Tibial nerve (tissue), 4 donors: ENCODE results near the gene SMTNL2. TPM values are rescaled to one million over a fixed set of nuclear protein-coding genes. Genes with fewer than 3 reads are reported as not detected.

Experiments used
- DNase-seq, 2 donors: peaks; one replicate each; pipeline ENCODE4 v3.0.0-alpha.2; 2019; ENCODE audit warnings: low spot score in 2 of 2
- H3K27ac ChIP-seq, 4 donors: fragments of 200-600 bp; sonication (generic) in 3 of 4; one replicate each; pipeline ENCODE4 v1.5.1; 2017 to 2019; ENCODE audit warnings: mild to moderate bottlenecking in 1 of 4
- H3K27me3 ChIP-seq, 2 donors: fragments of 200-600 bp; sonication (generic) in 1 of 2; one replicate each; pipeline versions ENCODE4 v1.5.1 to v1.6.0; 2017 to 2019
- H3K36me3 ChIP-seq, 3 donors: fragments of 200-600 bp; sonication (generic); one replicate each; pipeline ENCODE4 v1.5.1; 2018 to 2019
- H3K4me1 ChIP-seq, 4 donors: fragments of 200-600 bp; sonication (generic) in 3 of 4; one replicate each; pipeline ENCODE4 v1.5.1; 2017 to 2019
- H3K4me3 ChIP-seq, 4 donors: fragments of 200-600 bp; sonication (generic) in 3 of 4; one replicate each; pipeline ENCODE4 v1.5.1; 2017 to 2019; ENCODE audit warnings: mild to moderate bottlenecking in 1 of 4, moderate library complexity in 1 of 4
- H3K9me3 ChIP-seq, 4 donors: fragments of 200-600 bp; sonication (generic) in 3 of 4; one replicate each; pipeline ENCODE4 v1.5.1; 2017 to 2019
- EP300 ChIP-seq, 2 donors: sonication (generic); formaldehyde crosslinking; IDR thresholded peaks; one replicate each; pipeline ENCODE4 v1.6.1; 2017; ENCODE audit warnings: antibody characterized with exemption in 2 of 2, mild to moderate bottlenecking in 1 of 2
- POLR2A ChIP-seq, 2 donors: fragments of 450-650 bp; IDR thresholded peaks; one replicate each; pipeline ENCODE4 v1.6.1; 2017; ENCODE audit warnings: antibody characterized with exemption in 2 of 2, mild to moderate bottlenecking in 2 of 2, moderate library complexity in 2 of 2
- WGBS, 2 donors: methylation state at CpG; one replicate each; pipeline ENCODE4 v1.1.5; 2018; 5-methylcytosine and 5-hydroxymethylcytosine counted together
- total RNA-seq, 4 donors: library from RNA; depleted of rRNA; stranded (reverse); fragments of >200 nt; gene quantifications; one replicate each; pipeline ENCODE4 v1.1.0, GENCODE V29; 2016
- TF ChIP-seq, protein P1 (sequence below), 5 experiments: fragments of 200-600 bp in 3 of 5; fragments of 450-650 bp in 2 of 5; sonication (generic) in 3 of 5; IDR thresholded peaks; one replicate each; pipeline ENCODE4 v1.5.1; 2016 to 2019; ENCODE audit warnings: antibody characterized with exemption in 5 of 5, mild to moderate bottlenecking in 3 of 5, moderate library complexity in 2 of 5

Gene SMTNL2
- total RNA-seq, 4 donors from 2014 or later: 1.5 to 8.2 (median 4.4) TPM

DNA sequence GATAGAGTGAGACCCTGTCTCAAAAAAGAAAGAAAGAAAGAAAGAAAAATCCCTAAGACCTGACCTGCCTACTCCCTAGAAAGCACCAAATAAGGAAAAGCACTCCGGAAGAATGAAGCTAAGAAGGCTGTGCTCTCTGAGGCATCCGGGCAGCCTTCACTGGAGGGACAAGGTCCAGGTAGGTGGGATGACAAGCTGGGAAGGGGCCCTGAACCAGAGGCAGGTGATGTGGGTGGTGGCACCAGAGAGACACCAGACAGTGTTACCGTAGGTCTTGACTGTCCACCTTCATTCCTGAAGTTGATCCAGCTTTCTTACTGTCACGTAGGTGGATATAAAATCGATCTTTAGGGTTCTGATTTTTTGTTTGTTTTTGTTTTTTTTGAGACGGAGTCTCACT is 26.3 kb downstream of the SMTNL2 start:
- no peak for DNase-seq
- TF ChIP-seq, protein P1, sequence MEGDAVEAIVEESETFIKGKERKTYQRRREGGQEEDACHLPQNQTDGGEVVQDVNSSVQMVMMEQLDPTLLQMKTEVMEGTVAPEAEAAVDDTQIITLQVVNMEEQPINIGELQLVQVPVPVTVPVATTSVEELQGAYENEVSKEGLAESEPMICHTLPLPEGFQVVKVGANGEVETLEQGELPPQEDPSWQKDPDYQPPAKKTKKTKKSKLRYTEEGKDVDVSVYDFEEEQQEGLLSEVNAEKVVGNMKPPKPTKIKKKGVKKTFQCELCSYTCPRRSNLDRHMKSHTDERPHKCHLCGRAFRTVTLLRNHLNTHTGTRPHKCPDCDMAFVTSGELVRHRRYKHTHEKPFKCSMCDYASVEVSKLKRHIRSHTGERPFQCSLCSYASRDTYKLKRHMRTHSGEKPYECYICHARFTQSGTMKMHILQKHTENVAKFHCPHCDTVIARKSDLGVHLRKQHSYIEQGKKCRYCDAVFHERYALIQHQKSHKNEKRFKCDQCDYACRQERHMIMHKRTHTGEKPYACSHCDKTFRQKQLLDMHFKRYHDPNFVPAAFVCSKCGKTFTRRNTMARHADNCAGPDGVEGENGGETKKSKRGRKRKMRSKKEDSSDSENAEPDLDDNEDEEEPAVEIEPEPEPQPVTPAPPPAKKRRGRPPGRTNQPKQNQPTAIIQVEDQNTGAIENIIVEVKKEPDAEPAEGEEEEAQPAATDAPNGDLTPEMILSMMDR (IDR thresholded peaks at IDR 0.05): no peak
- no peak for TF ChIP-seq EP300 (IDR thresholded peaks at IDR 0.05)
- TF ChIP-seq POLR2A (IDR thresholded peaks at IDR 0.05): no peak
- Histone ChIP-seq H3K36me3 (no peaks in the 10 kb centered on the region), H3K4me3 (no peak overlapping the region), H3K4me1 (peaks cover 0 to 18% (median 0%) of the 10 kb centered on the region in 4 donors), H3K9me3 (no peaks in the 10 kb centered on the region), H3K27me3 (no peaks in the 10 kb centered on the region), H3K27ac (no peak overlapping the region)
- 87 to 88% methylated on average over 6 of the region's 6 CpGs for WGBS, 2 donors

DNA sequence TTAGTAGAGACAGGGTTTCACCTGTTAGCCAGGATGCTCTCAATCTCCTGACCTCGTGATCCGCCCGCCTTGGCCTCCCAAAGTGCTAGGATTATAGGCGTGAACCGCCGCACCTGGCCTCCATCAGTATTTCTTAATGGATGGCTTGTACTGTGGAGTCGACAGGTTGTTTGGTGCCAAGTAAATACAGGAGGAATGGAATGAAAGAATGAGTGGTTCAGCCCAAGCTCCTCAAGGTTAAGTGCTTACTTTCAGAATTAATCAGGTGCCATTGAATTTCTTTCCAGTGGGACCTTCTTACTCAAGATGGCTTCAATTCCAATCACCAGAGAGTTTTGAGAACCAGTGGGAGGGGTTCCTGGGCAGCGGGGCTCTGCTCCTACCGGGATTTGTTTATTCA is 32.1 kb downstream of the SMTNL2 start:
- Histone ChIP-seq H3K36me3 (no peaks in the 10 kb centered on the region), H3K4me3 (no peak overlapping the region), H3K27ac (no peak overlapping the region), H3K9me3 (no peaks in the 10 kb centered on the region), H3K27me3 (peaks cover 0 to 4% of the 10 kb centered on the region in 2 donors), H3K4me1 (no peaks in the 10 kb centered on the region)
- WGBS, 2 donors: 86 to 90% methylated on average over 9 of the region's 9 CpGs
- DNase-seq: no peak
- no peak for TF ChIP-seq EP300 (IDR thresholded peaks at IDR 0.05)
- TF ChIP-seq, protein P1 (IDR thresholded peaks at IDR 0.05): no peak

DNA sequence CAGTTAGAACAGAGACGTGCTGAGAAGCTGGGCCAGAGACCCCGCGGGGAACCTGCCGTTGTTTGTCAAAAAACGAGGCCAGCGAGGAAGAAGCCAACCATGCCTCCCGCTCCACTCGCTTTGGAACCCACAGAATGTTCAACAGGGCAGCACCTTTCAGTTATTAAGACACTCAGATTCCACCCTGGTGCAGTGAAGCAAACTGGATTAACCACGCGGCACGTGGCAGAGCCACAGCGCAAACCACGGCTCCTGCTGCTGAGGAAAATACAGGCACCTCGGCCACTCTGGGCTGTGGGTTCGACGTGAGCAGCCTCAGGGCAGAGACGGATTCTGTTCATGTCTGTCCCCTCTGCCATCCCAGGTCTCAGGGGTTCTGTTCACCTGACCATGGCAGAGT is 32.8 kb downstream of the SMTNL2 start:
- TF ChIP-seq, protein P1 (IDR thresholded peaks at IDR 0.05): no peak
- TF ChIP-seq EP300 (IDR thresholded peaks at IDR 0.05) (no peak), POLR2A (IDR thresholded peaks at IDR 0.05) (no peak)
- Histone ChIP-seq H3K27me3 (peaks cover 0 to 4% of the 10 kb centered on the region in 2 donors), H3K4me1 (no peaks in the 10 kb centered on the region), H3K9me3 (peaks cover 0 to 6% (median 1%) of the 10 kb centered on the region in 4 donors), H3K4me3 (no peak overlapping the region), H3K36me3 (no peaks in the 10 kb centered on the region), H3K27ac (no peak overlapping the region)
- WGBS, 2 donors: 87 to 88% methylated on average over 17 of the region's 17 CpGs
- DNase-seq: no peak

DNA sequence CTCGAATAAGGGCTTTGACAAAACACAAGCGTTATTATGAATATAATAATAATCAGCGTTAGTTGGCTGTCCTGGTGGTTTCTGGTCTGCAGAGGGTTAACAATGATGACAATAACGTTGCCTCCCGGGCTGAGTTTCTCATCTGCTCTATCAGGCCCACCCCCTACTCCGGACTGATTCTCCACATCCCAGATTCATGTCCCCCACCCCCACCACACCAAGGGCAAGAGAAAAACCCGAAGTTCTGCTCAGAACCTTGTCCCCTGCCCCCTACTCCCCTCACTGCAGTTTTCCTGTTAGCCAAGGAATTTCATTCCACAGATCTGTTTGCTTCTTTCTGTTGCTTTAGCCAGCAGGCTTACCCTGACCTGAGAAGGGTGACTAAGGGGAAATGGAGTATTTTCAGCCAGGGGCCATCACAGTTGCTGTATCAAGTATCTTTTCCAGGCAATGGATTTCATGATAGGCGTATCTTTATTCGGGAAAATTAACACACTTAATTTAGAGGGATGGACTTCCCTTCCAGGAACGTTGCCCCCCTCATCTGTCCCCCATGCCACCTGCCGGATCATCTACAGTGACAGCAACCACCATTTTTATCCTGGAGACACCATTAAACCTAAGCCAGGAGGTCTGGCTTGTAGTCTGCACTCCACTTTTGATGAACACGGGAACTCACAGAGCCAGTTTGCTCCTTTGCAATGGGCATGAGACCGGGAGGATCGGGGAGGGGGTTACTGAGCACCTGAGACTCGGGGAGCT is 33.4 kb downstream of the SMTNL2 start:
- DNase-seq: no peak
- peaks cover 0 to 4% of the 10 kb centered on the region in 2 donors for H3K27me3 ChIP-seq
- H3K36me3 ChIP-seq: no peaks in the 10 kb centered on the region
- H3K27ac ChIP-seq: no peak overlapping the region
- H3K4me1 ChIP-seq: no peaks in the 10 kb centered on the region
- no peak for TF ChIP-seq POLR2A (IDR thresholded peaks at IDR 0.05)
- TF ChIP-seq, protein P1 (IDR thresholded peaks at IDR 0.05): no peak
- no peak for TF ChIP-seq EP300 (IDR thresholded peaks at IDR 0.05)
- peaks cover 0 to 13% (median 3%) of the 10 kb centered on the region in 4 donors for H3K9me3 ChIP-seq
- WGBS, 2 donors: 47 to 59% methylated on average over 15 of the region's 15 CpGs
- no peak overlapping the region for H3K4me3 ChIP-seq

DNA sequence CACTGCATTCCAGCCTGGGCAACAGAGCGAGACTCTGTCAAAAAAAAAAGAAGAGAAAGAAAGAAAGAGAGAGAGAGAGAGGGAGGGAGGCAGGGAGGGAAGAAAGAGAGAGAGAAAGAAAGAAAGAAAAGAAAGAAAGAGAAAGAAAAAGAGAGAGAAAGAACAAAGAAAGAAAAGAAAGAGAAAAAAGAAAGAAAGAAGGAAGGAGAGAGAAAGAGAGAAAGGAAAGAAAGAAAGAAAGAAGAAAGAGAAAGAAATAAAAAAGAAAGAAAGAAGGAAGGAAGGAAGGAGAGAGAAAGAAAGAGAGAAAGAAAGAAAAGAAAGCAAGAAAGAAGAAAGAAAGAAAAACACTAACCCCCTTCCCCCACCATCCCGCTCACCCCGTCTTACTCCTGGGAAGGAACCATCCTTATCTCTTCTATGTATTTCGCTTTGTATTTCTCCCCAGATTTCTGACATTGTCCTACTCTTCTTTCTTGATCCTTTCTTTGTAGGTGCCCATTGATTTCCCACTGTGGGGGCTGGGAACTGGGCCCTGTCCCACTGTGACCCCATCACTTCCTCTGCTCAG is 36.3 kb downstream of the SMTNL2 start:
- Histone ChIP-seq H3K4me3 (no peak overlapping the region), H3K27ac (no peak overlapping the region)
- 89 to 94% methylated on average over 4 of the region's 4 CpGs for WGBS, 2 donors

More for the DNA sequence above, 36.3 kb downstream of the SMTNL2 start:
- Histone ChIP-seq H3K4me1 (peaks cover 0 to 4% (median under 1%) of the 10 kb centered on the region in 4 donors), H3K9me3 (peaks cover 0 to 13% (median 3%) of the 10 kb centered on the region in 4 donors), H3K27me3 (peaks cover 0 to 4% of the 10 kb centered on the region in 2 donors), H3K36me3 (no peaks in the 10 kb centered on the region)
- no peak for DNase-seq
- TF ChIP-seq, protein P1 (IDR thresholded peaks at IDR 0.05): no peak
- TF ChIP-seq EP300 (IDR thresholded peaks at IDR 0.05) (no peak), POLR2A (IDR thresholded peaks at IDR 0.05) (no peak)
